ENCODE data around the gene IL36RN. TPM values are rescaled to one million over a fixed set of nuclear protein-coding genes. Genes with fewer than 3 reads are reported as not detected.

The IL36RN gene
- total RNA-seq, 1 donor from 2014 or later, result 64.1 TPM

GRCh38 chr2:113050921-113051895, 7.8 kb upstream of the IL36RN start:
- peak; percentile 23 for ATAC-seq

- ATAC-seq, result no peak
These were observed 6.5 kb upstream of the IL36RN start, which contains the start of gene IL36B for GRCh38 chr2:113052396-113052917. IL36B (minus strand) TSS chr2:113052867.

DNA sequence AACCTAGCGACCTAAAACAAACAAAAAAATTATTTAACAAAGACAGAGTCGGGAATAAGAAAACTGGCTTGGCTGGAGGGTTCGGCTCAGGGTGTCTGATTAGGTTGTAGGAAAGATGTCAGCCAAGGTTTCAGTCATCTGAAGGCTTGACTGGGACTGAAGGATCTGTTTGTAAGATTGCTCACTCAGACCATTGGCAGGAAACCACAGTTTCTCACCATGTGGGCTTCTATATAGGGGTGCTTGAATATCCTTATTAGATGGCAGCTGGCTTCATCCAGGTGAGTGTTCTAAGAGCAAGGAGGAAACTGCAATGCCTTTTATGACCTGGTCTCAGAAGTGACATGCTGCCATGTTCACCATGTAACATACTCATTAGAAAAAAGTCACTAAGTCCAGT, 5.3 kb upstream of the IL36RN start:
- no peak for ATAC-seq

DNA sequence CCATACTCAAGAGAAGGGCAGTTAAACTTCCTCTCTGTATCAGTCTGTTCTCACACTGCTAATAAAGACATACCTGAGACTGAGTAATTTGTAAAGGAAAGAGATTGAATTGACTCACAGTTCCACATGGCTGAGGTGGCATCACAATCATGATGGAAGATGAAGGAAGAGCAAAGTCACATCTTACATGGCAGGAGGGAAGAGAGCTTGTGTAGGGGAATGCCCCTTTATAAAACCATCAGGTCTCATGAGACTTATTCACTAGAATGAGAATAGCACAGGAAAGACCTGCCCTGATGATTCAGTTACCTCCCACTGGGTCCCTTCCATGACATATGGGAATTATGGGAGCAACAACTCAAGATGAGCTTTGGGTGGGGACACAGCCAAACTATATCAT, 4.9 kb upstream of the IL36RN start:
- peak; percentile 59 for ATAC-seq

GRCh38 chr2:113056521-113056920, 2.5 kb upstream of the IL36RN start:
- no peak for ATAC-seq

DNA sequence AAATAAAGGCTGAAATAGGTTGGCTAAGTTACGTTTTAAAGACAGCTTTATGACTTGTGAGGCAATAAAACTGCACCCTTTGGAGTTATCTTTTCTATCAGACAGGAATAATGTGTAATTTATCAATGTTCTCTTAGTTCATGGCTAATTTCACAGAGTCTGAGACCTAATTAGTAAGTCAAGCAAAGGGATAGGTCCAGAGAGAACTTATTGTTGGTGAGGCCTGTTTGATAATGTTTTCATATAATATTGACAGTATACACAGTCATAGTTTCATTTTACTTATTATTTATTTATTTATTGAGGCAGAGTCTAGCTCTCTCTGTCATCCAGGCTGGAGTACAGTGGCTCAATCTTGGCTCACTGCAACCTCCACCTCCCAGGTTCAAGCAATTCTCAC, 1.9 kb upstream of the IL36RN start:
- ATAC-seq, result no peak

GRCh38 chr2:113058411-113058994, 495 bp upstream of the IL36RN start:
- peak; percentile 66 for ATAC-seq

DNA sequence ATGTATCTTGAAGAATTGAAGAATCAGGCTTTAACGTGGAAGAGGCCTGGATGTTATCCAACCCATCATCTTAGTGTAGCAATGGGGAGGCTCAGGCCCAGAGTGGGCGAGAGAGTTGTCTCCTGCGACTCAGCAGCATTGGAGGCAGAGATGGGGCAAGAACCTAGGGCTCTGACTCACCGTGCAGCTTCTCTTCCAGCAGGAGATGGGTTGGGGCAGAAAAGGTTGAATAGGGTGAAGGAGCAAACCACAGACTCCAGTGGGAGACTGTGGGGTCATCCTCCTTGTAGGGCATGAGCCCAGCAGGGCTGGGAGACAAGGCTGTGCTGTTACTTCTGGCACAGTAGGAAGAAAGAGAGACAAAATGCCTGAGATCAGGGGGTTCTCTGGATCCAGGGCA, 1.4 kb downstream of the IL36RN start:
- peak; percentile 30 for ATAC-seq

DNA sequence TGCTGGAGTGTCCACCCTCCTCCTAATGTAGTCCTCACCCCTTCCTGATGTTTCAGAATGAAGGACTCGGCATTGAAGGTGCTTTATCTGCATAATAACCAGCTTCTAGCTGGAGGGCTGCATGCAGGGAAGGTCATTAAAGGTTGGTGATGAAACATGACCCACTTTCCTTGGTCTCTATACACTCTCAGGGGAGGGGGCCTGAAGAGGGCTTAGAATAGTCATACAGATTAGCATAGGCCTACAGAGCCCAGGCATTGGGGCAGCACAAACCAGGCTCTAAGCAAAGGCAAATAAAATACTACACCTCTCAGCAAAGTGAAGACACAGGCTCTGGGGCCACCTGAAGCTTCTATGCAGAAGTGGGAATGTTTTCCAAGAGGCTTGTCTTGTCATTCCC, 1.8 kb downstream of the IL36RN start:
- no peak for ATAC-seq

GRCh38 chr2:113061241-113061640, 2.2 kb downstream of the IL36RN start:
- no peak for ATAC-seq

DNA sequence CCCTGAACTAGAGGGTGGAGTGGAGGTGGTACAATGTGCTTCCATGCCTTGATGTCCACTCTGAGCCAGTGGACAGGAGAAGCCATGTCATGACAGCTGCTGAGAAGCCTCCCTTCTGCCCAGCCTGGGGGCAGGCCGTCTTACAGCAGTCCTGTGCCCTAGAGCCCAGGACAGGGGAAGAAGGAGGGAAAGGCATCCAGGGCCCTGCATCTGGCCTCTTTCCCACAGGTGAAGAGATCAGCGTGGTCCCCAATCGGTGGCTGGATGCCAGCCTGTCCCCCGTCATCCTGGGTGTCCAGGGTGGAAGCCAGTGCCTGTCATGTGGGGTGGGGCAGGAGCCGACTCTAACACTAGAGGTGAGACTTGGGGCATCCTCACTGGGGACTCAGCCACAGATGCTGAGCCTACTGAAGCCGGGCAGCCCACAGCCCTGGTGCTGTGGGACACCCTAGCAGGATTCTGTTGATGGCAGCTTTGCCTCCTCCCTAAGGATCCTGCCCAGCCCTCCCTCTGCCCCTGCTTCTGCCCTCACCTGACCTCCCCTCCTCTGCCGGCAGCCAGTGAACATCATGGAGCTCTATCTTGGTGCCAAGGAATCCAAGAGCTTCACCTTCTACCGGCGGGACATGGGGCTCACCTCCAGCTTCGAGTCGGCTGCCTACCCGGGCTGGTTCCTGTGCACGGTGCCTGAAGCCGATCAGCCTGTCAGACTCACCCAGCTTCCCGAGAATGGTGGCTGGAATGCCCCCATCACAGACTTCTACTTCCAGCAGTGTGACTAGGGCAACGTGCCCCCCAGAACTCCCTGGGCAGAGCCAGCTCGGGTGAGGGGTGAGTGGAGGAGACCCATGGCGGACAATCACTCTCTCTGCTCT, 3.1 kb downstream of the IL36RN start:
- no peak for ATAC-seq

- no peak for ATAC-seq
These were observed 5.3 kb downstream of the IL36RN start for GRCh38 chr2:113064281-113064680.

GRCh38 chr2:113064898-113065297, 5.9 kb downstream of the IL36RN start:
- no peak for ATAC-seq

DNA sequence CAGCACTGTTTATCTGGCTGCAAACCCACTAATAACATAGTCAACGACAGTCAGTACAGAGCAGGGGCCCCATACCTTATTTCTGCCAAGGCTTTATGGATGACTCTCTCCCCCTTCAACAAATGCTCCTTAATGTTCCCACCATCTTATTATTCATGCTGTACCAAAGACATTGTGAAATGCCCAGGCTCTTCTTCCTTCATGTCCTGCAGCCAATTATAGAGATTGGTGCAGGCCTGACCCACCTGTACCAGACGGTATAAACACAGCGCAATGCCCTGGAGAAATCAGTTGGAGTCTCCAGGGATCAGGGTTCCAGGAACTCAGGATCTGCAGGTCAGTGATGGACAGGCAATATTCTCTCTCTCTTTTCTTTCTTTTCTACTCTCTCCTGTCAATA, 8.7 kb downstream of the IL36RN start, which contains the start of gene IL1F10:
TSS of gene IL1F10 (plus strand) at position 290 of the 400 bp plus-strand sequence. CDS start 4,769 bp downstream, outside the sequence.
- no peak for ATAC-seq

DNA sequence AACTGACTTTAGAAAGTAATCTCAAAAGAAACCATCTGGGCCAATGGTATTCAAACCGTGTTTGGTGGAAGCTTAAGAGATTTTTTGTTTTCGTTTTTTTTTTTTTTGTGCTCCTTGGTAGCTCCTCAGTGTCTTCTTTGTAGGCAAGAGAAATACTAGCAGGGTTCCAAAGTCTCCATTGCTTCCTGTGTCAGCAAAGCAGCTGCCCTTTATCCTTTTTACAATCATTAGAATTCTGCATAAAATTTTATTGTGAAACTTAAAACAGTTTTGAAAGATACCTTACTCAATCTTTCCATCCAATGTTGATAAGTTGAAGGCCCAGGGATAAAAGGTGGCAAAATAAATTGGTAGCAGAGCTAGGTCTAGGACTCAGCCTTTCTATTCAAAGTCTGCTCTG, 9.3 kb downstream of the IL36RN start:
- ATAC-seq, result no peak

GRCh38 chr2:113068706-113069485, 9.9 kb downstream of the IL36RN start:
- peak; percentile 48 for ATAC-seq

DNA sequence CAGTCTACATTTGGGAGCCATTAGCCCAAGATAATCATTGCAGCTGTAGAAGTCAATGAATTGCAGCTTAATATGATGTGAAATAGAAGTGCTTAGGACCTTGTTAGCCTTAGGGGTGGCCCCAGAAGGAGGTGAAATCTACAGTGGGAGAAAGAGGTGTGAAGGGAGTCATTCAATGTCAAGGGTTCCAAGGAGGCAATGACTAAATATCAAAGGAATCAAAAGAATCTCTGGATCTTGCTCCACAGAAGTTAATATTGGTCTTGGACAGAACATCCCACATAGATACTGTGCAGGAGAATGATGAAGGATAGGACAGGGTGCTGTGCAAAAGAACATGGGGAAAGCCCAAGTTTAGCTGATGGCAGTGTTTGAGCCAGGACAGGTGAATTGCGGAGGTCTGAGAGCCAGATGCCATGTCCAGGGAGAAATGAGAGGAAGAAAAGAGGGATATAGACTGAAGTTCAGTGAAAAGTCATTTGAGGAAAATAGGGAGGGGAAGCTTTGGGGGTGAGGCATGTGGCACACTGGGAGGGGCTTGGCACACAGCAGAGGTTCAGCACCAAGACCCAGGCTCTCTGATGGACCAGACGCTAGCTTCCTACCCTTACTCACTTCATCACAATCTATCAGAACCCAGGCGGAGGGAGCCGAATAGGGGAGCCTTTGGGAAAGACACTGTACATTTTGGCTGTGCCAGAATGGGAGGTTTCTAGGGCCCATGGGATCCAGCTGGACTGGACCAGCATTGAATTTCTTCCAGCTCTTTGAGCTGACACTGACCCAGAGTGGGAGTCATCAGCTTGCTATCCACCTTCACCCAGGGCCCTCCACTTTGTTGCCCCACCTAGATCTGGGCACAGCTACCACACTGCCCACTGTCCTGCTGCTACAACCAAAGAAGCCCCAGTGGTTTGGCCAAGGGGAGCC, 10.9 kb downstream of the IL36RN start:
- ATAC-seq, result peak; percentile 7

GRCh38 chr2:113070606-113070975, 11.6 kb downstream of the IL36RN start:
- peak; percentile 45 for ATAC-seq

GRCh38 chr2:113072584-113072983, 13.6 kb downstream of the IL36RN start:
- peak; percentile 33 for ATAC-seq

- ATAC-seq, result no peak
These were observed 14.4 kb downstream of the IL36RN start for GRCh38 chr2:113073325-113073834.

All from esophagus mucosa (tissue), 1 donor.